Measurements from ENCODE around the gene F2RL3.

F2RL3 gene

GRCh38 chr19:16893686-16893989, 4.8 kb downstream of the F2RL3 start:
- DNase-seq = peak in 1 of 2 experiments; percentile 11
- no peak for TF ChIP-seq GATA1 (IDR thresholded peaks at IDR 0.05; ENCODE audit: low read depth, low read length)

DNA sequence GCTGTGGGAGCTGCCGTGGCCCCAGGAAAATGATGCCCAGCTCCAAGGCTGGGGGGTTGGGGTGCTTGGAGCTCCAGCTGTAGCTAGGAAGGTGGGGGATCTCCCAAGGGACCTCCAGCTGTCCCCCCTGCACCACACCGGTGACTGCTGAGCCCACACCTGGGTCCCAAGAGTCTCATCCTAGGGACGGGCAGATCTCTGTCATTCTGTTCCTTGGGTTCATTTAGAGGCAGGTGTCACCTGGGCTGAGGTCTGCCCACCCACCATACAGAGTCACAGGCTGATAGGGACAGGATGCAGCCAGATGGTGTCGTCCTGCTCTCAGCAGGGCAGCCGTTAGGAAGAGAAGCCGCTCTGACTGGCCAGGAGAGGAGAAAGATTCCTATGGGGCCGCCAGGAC, 5.3 kb downstream of the F2RL3 start:
- TF ChIP-seq POLR2A (IDR thresholded peaks at IDR 0.05; ENCODE audit: low read length) = no peak
- TF ChIP-seq GATA1 (IDR thresholded peaks at IDR 0.05; ENCODE audit: low read depth, low read length) = no peak
- no peak for DNase-seq

GRCh38 chr19:16895467-16896145, 6.8 kb downstream of the F2RL3 start:
- TF ChIP-seq GATA1 (IDR thresholded peaks at IDR 0.05; ENCODE audit: low read depth, low read length) (no peak), POLR2A (IDR thresholded peaks at IDR 0.05; ENCODE audit: low read length) (no peak)
- peak; percentile 58 to 65 for DNase-seq

DNA sequence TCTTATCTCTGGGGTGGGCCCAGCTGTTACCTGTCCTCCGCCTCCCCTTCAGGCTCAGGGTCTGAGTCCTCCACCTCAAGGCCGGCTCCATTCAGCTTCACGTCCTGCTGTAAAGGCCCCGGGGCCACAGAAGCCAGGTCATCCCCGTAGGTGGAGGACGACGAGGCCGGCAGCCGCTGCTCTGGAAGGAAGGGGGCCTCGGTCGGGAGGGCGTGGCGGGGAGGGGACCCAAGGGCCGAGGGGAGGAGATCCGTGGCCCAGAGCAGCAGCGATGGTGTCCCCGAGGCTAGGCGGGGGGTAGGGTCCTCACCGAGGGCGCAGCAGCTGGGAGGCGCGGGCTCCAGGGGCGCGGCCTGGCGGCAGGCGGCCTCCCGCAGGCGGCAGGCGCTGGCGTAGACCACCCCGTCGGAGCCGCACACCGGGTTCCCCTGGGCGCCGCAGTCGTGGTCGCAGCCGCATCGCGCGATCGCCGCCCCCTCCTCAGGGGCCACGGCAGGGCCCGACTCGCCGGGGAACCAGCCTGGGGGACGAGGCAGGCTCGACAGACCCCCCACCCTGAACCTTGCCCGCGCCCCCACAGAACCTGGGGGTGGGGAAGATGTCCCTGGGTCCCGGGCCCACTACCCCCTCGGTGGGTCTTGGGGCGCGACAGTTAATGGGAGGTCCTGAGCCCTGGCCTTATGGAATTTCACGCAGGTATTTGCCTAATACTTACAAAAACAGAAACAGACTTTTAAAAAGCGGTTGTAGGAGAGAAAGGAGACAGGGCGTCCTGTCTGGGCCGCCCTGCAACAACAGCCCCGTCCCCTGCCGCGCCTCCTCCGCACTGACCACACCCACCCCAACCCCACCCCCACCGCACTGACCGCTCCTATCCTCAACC, 7.6 kb downstream of the F2RL3 start:
- TF ChIP-seq GATA1 (IDR thresholded peaks at IDR 0.05; ENCODE audit: low read depth, low read length) (no peak), POLR2A (IDR thresholded peaks at IDR 0.05; ENCODE audit: low read length) (peak; percentile 17)
- peak; percentile 58 to 65 for DNase-seq

DNA sequence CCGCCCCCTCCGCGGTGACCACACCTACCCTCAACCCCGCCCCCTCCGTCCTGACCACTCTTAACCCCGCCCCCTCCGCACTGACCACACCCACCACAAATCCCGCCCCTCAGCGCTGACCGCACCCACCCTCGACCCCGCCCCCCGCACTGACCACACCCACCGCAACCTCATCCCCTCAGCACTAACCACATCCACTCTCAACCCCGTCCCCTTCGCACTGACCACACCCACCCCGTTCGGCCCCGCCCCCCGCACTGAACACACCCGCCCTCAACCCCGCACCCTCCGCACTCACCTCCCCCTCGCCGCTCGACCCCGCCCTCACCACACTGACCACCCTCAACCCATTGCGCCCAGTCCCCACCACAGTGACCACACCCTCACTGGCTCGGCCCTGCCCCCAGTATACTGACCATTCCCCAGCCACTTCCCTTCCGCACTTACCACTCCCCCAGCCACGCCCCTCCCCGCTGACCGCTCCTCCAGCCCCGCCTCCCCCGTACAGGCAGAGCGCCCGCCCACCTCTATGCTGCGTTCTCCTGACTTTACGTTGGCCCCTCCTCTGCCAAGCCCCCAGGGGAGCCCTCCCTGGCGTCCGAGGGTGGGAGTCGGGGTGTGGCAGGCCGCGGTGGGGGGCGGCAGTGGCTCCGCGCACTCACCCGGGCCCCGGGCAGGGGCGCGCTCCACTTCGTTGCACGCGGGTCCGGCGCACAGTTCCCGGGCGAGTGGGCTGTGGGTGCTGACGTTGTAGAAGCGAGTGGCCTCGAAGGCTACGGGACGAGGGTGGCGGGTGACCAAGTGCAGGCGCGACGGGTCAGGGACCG, 8.4 kb downstream of the F2RL3 start:
- TF ChIP-seq GATA1 (IDR thresholded peaks at IDR 0.05; ENCODE audit: low read depth, low read length) (no peak), POLR2A (IDR thresholded peaks at IDR 0.05; ENCODE audit: low read length) (no peak)
- peak; percentile 94 to 95 for DNase-seq

GRCh38 chr19:16897856-16898161, 9.0 kb downstream of the F2RL3 start:
- no peak for DNase-seq

DNA sequence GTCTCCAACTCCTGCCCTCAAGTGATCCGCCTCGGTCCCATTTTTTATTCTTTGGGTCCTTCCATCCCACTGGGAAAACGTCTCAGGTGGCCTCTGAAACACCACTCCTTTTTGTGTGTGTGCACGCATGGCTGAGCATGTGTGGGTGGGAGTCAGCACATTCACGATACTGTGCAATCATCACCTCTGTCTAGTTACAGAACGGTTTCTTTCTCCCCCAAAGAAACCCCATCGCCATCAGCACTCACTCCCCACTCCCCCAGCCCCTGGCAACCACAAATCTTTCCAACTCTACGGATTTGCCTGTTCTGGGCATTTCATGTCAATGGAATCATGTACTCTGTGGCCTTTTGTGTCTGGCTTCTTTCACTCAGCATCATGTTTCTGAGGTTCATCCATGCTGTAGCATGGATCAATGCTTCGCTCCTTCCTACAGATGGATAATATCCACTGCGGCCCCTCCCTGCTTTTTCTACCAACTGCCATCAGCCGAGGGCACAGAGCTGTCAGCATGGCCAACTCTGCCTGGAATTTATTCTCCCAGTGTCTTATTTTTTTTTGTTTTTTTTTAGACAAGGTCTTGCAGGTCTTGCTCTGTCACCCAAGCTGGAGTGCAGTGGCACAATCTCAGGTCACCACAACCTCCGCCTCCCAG, 9.7 kb downstream of the F2RL3 start:
- TF ChIP-seq POLR2A (IDR thresholded peaks at IDR 0.05; ENCODE audit: low read length) = no peak
- TF ChIP-seq GATA1 (IDR thresholded peaks at IDR 0.05; ENCODE audit: low read depth, low read length) = no peak
- no peak for DNase-seq

More at GRCh38 chr19:16897856-16898161, 9.0 kb downstream of the F2RL3 start:
- no peak for TF ChIP-seq POLR2A (IDR thresholded peaks at IDR 0.05; ENCODE audit: low read length)
- TF ChIP-seq GATA1 (IDR thresholded peaks at IDR 0.05; ENCODE audit: low read depth, low read length) = no peak

DNA sequence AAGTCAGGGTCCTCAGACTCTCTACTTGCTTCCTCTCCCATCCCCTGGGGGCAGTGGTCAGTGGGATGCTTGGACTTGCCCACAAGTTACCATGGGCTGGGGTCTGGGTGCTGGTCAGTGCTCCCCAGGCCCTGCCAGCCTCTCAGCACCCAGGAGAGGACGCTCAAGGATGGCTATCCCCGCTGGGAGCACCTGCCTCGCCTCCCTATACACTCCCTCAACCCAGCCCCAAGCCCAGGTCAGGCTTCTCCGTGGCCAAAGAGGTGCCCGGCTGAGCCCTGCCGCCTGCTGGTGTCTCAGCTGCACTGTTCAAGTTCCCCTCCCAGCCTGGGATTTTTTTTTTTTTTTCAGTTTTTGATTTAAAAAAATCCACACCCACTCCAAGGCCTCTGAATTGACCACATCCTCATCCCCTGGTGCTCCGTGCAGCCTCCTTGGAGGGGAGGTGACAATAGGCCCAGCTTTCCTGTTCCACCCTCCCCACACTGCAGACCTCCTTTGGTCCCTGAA, 10.8 kb downstream of the F2RL3 start:
- TF ChIP-seq POLR2A (IDR thresholded peaks at IDR 0.05; ENCODE audit: low read length) (no peak), GATA1 (IDR thresholded peaks at IDR 0.05; ENCODE audit: low read depth, low read length) (no peak)
- DNase-seq = peak; percentile 67 to 68

DNA sequence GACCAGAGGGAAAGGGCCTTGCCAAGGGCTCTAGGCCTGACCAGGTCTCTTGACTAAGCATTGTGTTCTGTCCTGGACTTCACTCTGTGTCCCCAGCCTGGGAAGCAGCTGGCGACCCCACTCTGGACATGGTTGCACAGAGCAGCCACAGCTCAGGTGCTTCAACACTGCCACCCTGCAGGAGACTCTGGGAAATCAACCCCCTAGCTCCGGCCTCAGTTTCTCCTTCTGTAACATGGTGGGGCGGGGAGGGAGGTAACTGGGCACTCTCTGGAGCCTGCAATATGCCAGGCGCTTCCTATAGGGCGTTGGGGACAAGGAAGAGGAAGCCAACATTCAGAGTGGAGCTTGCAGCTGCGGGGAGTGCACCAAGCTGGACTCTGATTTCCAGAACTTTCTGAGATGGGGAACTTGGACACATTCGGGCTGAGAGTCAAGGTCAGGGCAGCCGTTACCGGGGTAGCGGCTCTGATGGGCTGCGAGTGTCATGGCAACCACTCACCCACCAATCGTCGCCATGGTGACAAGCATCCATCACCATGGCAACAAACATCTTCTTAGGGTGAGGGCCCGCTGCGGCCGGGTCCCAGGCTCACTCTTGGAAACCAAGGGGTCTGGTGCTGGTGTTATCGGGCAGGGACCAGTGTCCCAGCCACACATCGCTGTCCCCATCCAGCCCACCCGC, 12.8 kb downstream of the F2RL3 start:
- no peak for DNase-seq
- no peak for TF ChIP-seq GATA1 (IDR thresholded peaks at IDR 0.05; ENCODE audit: low read depth, low read length)
- TF ChIP-seq POLR2A (IDR thresholded peaks at IDR 0.05; ENCODE audit: low read length) = no peak

GRCh38 chr19:16902545-16902944, 13.7 kb downstream of the F2RL3 start:
- DNase-seq = no peak
- TF ChIP-seq POLR2A (IDR thresholded peaks at IDR 0.05; ENCODE audit: low read length) (no peak), GATA1 (IDR thresholded peaks at IDR 0.05; ENCODE audit: low read depth, low read length) (no peak)

- TF ChIP-seq POLR2A (IDR thresholded peaks at IDR 0.05; ENCODE audit: low read length) (no peak), GATA1 (IDR thresholded peaks at IDR 0.05; ENCODE audit: low read depth, low read length) (no peak)
- no peak for DNase-seq
These were observed 14.5 kb downstream of the F2RL3 start for GRCh38 chr19:16903347-16903746.

- DNase-seq = no peak
- TF ChIP-seq POLR2A (IDR thresholded peaks at IDR 0.05; ENCODE audit: low read length) (no peak), GATA1 (IDR thresholded peaks at IDR 0.05; ENCODE audit: low read depth, low read length) (no peak)
These were observed 15.8 kb downstream of the F2RL3 start for GRCh38 chr19:16904599-16904998.

- no peak for TF ChIP-seq GATA1 (IDR thresholded peaks at IDR 0.05; ENCODE audit: low read depth, low read length)
- no peak for TF ChIP-seq POLR2A (IDR thresholded peaks at IDR 0.05; ENCODE audit: low read length)
- no peak for DNase-seq
These were observed 20.0 kb downstream of the F2RL3 start for GRCh38 chr19:16908759-16909158.
